Measurements from ENCODE around the gene MS4A10. TPM values are rescaled to one million over a fixed set of nuclear protein-coding genes. Genes with fewer than 3 reads are reported as not detected.
A peak's percentile ranks its signal among the peaks of the same experiment; 100 is the strongest.

The MS4A10 gene
- total and polyA plus RNA-seq, 7 donors = 0.03 TPM; not detected in 6

- Histone ChIP-seq H3K4me1 (peaks cover 19% of the 10 kb centered on the region), H3K4me3 (no peak overlapping the region), H3K36me3 (ENCODE audit: insufficient read depth in 1 of 2, low read depth in 1 of 2) (peaks cover 3 to 54% of the 10 kb centered on the region in 2 donors), H3K27ac (no peak overlapping the region), H3K9me3 (no peaks in the 10 kb centered on the region), H3K27me3 (ENCODE audit: insufficient read depth in 3 of 3, low read length in 2 of 3) (no peaks in the 10 kb centered on the region)
- TF ChIP-seq, protein P1, sequence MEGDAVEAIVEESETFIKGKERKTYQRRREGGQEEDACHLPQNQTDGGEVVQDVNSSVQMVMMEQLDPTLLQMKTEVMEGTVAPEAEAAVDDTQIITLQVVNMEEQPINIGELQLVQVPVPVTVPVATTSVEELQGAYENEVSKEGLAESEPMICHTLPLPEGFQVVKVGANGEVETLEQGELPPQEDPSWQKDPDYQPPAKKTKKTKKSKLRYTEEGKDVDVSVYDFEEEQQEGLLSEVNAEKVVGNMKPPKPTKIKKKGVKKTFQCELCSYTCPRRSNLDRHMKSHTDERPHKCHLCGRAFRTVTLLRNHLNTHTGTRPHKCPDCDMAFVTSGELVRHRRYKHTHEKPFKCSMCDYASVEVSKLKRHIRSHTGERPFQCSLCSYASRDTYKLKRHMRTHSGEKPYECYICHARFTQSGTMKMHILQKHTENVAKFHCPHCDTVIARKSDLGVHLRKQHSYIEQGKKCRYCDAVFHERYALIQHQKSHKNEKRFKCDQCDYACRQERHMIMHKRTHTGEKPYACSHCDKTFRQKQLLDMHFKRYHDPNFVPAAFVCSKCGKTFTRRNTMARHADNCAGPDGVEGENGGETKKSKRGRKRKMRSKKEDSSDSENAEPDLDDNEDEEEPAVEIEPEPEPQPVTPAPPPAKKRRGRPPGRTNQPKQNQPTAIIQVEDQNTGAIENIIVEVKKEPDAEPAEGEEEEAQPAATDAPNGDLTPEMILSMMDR (IDR thresholded peaks at IDR 0.05) = no peak
- 71 to 72% (median 72%) methylated on average over 13 of the region's 13 CpGs for WGBS, 3 donors
- ATAC-seq = no peak
- intact Hi-C loops (cut with DNase I) = loop anchor here in 1 of 2 donors (10.0 kb wide), 1 partner anchor 318 kb away; the partner anchor contains the start of gene VPS37C
- DNase-seq = peak in 1 of 2 donors; percentile 39
Measured at GRCh38 chr11:60847281-60847680, 62.1 kb downstream of the MS4A10 start.

GRCh38 chr11:60847896-60848295 lies 62.8 kb downstream of the MS4A10 start:
- Histone ChIP-seq H3K36me3 (ENCODE audit: insufficient read depth in 1 of 2, low read depth in 1 of 2) (peaks cover 3 to 60% of the 10 kb centered on the region in 2 donors), H3K4me3 (no peak overlapping the region), H3K4me1 (peaks cover 19% of the 10 kb centered on the region), H3K27ac (no peak overlapping the region), H3K9me3 (no peaks in the 10 kb centered on the region), H3K27me3 (ENCODE audit: insufficient read depth in 3 of 3, low read length in 2 of 3) (no peaks in the 10 kb centered on the region)
- intact Hi-C loops (cut with DNase I) = loop anchor here in 1 of 2 donors (10.0 kb wide), 1 partner anchor 317 kb away; the partner anchor contains the start of gene VPS37C
- peak in 1 of 2 donors; percentile 54 for DNase-seq
- WGBS, 3 donors = 84 to 94% (median 90%) methylated on average over 12 of the region's 12 CpGs
- TF ChIP-seq, protein P1 (IDR thresholded peaks at IDR 0.05) = no peak
- ATAC-seq = no peak

GRCh38 chr11:60848714-60849151 lies 63.6 kb downstream of the MS4A10 start:
- Histone ChIP-seq H3K27ac (no peak overlapping the region), H3K9me3 (no peaks in the 10 kb centered on the region), H3K4me3 (no peak overlapping the region), H3K4me1 (peaks cover 13% of the 10 kb centered on the region), H3K36me3 (ENCODE audit: insufficient read depth in 1 of 2, low read depth in 1 of 2) (peaks cover 3 to 67% of the 10 kb centered on the region in 2 donors), H3K27me3 (ENCODE audit: insufficient read depth in 3 of 3, low read length in 2 of 3) (no peaks in the 10 kb centered on the region)
- TF ChIP-seq, protein P1 (IDR thresholded peaks at IDR 0.05) = no peak
- intact Hi-C loops (cut with DNase I) = loop anchor here in 1 of 2 donors (10.0 kb wide), 1 partner anchor 316 kb away; the partner anchor contains the start of gene VPS37C
- DNase-seq (peak in 1 of 2 donors; percentile 45), ATAC-seq (peak in 3 of 4 donors; percentile 18 to 43 (median 37))
- 74 to 87% (median 81%) methylated on average over 10 of the region's 10 CpGs for WGBS, 3 donors

- Histone ChIP-seq H3K4me3 (no peak overlapping the region), H3K36me3 (ENCODE audit: insufficient read depth in 1 of 2, low read depth in 1 of 2) (peaks cover 3 to 67% of the 10 kb centered on the region in 2 donors), H3K4me1 (peaks cover 1% of the 10 kb centered on the region), H3K27me3 (ENCODE audit: insufficient read depth in 3 of 3, low read length in 2 of 3) (no peaks in the 10 kb centered on the region), H3K9me3 (no peaks in the 10 kb centered on the region), H3K27ac (no peak overlapping the region)
- ATAC-seq = no peak
- WGBS, 3 donors = 82 to 92% (median 89%) methylated on average over 27 to 29 of the region's 29 CpGs
- DNase-seq = peak in 1 of 2 donors; percentile 41
- TF ChIP-seq, protein P1 (IDR thresholded peaks at IDR 0.05) = no peak
- intact Hi-C loops (cut with DNase I) = loop anchor here in 1 of 2 donors (10.0 kb wide), 1 partner anchor 315 kb away; the partner anchor contains the start of gene VPS37C
Measured at GRCh38 chr11:60849641-60850520, 64.7 kb downstream of the MS4A10 start.

Other genes starting within 250 kb of the MS4A10 start
- under 1 TPM in 3 of 4 donors, not detected in 1; 0.20 to 0.47 (median 0.23) TPM for gene MS4A8, start 85.7 kb upstream of the MS4A10 start, total RNA-seq
- gene MS4A8, start 85.7 kb upstream of the MS4A10 start, polyA plus RNA-seq = under 1 TPM in 2 of 3 donors, not detected in 1; 0.10 to 0.31 TPM
- not detected for gene MS4A18, start 60.6 kb upstream of the MS4A10 start, total RNA-seq
- gene MS4A18, start 60.6 kb upstream of the MS4A10 start, polyA plus RNA-seq = not detected
- gene MS4A15, start 28.5 kb upstream of the MS4A10 start, total RNA-seq = not detected
- gene MS4A15, start 28.5 kb upstream of the MS4A10 start, polyA plus RNA-seq = not detected
- 10 to 100 TPM; 24.8 to 43.9 (median 30.1) TPM for gene CCDC86, start 56.8 kb downstream of the MS4A10 start, total RNA-seq
- gene CCDC86, start 56.8 kb downstream of the MS4A10 start, polyA plus RNA-seq = 10 to 100 TPM; 36.2 to 55.4 (median 53.6) TPM
- gene PTGDR2, start 70.6 kb downstream of the MS4A10 start, total RNA-seq = 10 to 100 TPM in 1 of 4 donors, 1 to 10 TPM in 2, under 1 TPM in 1; 0.53 to 13.9 (median 1.1) TPM
- gene PTGDR2, start 70.6 kb downstream of the MS4A10 start, polyA plus RNA-seq = 1 to 10 TPM; 1.1 to 1.3 (median 1.2) TPM
- under 1 TPM in 1 of 4 donors, not detected in 3; 0.29 TPM for gene ZP1, start 82.2 kb downstream of the MS4A10 start, total RNA-seq
- gene ZP1, start 82.2 kb downstream of the MS4A10 start, polyA plus RNA-seq = under 1 TPM; 0.18 to 0.52 (median 0.30) TPM
- 10 to 100 TPM; 45.7 to 71.7 (median 63.0) TPM for gene PRPF19, start 121.3 kb downstream of the MS4A10 start, total RNA-seq
- gene PRPF19, start 121.3 kb downstream of the MS4A10 start, polyA plus RNA-seq = 100 to 1,000 TPM in 1 of 3 donors, 10 to 100 TPM in 2; 56.9 to 109 (median 67.4) TPM
- gene TMEM109, start 128.8 kb downstream of the MS4A10 start, total RNA-seq = 10 to 100 TPM; 70.2 to 73.4 (median 71.5) TPM
- 100 to 1,000 TPM in 1 of 3 donors, 10 to 100 TPM in 2; 69.2 to 130 (median 78.1) TPM for gene TMEM109, start 128.8 kb downstream of the MS4A10 start, polyA plus RNA-seq
- gene TMEM132A, start 139.1 kb downstream of the MS4A10 start, total RNA-seq = 1 to 10 TPM; 3.3 to 7.7 (median 6.1) TPM
- gene TMEM132A, start 139.1 kb downstream of the MS4A10 start, polyA plus RNA-seq = 1 to 10 TPM; 2.0 to 3.7 (median 2.6) TPM
- gene SLC15A3, start 166.8 kb downstream of the MS4A10 start, total RNA-seq = 10 to 100 TPM in 1 of 4 donors, 1 to 10 TPM in 3; 7.2 to 14.6 (median 8.6) TPM
- gene SLC15A3, start 166.8 kb downstream of the MS4A10 start, polyA plus RNA-seq = 10 to 100 TPM in 1 of 3 donors, 1 to 10 TPM in 2; 7.8 to 10.3 (median 8.2) TPM
- under 1 TPM; 0.43 to 0.74 (median 0.49) TPM for gene CD6, start 186.3 kb downstream of the MS4A10 start, total RNA-seq
- gene CD6, start 186.3 kb downstream of the MS4A10 start, polyA plus RNA-seq = under 1 TPM; 0.05 to 0.34 (median 0.05) TPM

All from psoas muscle (tissue), 8 donors.